ENCODE results near the gene TRDN. TPM values are rescaled to one million over a fixed set of nuclear protein-coding genes. Genes with fewer than 3 reads are reported as not detected.

Gene TRDN
- total and polyA plus RNA-seq, 9 donors = under 0.01 to 7.8 (median 1.3) TPM; not detected in 1

DNA sequence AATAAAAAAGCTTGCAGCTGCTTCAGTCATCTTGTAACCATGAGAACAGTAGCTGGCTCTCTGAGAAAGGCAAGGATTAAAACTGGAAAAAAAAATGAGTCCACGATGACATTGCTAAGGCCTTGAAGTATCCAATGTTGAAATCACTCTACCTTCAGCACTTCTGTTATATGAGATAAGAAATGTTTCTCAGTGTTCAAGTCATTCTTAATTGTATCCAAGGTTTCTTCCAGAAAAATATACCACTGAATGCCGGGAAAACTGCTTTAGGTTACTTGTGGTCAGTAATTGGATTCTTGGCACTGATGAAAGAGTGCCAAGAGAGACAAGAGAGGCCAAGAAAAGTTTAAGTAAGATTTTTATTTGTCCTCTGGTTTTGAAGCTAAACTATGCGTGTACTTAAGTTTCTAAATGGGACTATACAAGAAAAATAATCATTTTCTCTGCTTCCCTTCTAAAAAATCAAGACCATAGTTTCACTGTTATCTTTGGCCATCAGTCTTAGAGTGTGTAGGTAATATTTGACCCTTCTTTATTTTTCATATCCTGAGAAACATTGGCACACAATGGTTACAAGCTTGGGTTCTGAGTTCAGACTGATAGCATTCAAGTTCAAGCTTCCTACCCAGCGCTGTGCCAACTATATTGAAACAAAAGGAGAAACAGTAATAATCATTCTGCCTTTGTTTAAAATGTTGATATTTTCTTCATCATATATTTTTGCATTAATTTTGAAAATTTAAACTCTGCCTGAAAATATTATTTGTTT is 84.6 kb downstream of the TRDN start:
- no peak for TF ChIP-seq POLR2A (IDR thresholded peaks at IDR 0.05)
- TF ChIP-seq EP300 (IDR thresholded peaks at IDR 0.05) = no peak
- TF ChIP-seq CTCF (IDR thresholded peaks at IDR 0.05) = no peak
- Histone ChIP-seq H3K27me3 (no peaks in the 10 kb centered on the region), H3K27ac (no peak overlapping the region), H3K4me1 (ENCODE audit: insufficient read depth) (no peaks in the 10 kb centered on the region), H3K4me3 (no peak overlapping the region), H3K36me3 (no peaks in the 10 kb centered on the region), H3K9me3 (no peaks in the 10 kb centered on the region)
- intact Hi-C loops (cut with DNase I) = no loop called here
- DNase-seq = no peak
- WGBS, 3 donors = 32 to 46% (median 43%) methylated on average over 4 of the region's 4 CpGs

DNA sequence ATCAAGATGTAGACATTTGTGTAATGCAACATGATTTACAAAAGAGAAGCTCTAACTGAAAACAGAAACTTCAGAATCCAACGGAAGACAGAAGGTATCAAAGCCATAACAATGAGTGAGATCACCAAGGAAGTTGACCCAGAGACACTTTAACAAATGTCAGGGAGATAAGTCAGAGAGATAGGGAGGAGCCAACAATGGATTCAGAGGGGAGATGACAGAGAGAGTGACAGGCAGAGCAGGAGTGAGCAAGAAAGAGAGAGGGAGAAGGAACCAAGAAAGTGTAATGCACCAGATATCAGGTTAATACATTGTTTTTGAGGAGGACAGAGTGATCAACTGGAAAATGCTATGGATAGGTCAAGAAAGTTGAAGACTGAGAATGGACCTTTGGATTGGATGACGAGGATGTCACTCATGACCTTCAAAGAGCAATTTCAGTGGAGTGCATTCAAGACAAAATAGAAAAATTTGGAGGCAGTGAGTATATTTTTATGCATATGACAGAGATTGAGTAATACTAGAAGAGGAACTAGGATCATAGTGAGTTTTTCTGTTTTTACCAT is 86.6 kb downstream of the TRDN start:
- H3K4me1 ChIP-seq (ENCODE audit: insufficient read depth) = no peaks in the 10 kb centered on the region
- H3K27me3 ChIP-seq = no peaks in the 10 kb centered on the region
- 72 to 78% (median 77%) methylated on average over 2 of the region's 2 CpGs for WGBS, 3 donors
- no peaks in the 10 kb centered on the region for H3K36me3 ChIP-seq
- H3K27ac ChIP-seq = no peak overlapping the region
- H3K4me3 ChIP-seq = no peak overlapping the region
- no peaks in the 10 kb centered on the region for H3K9me3 ChIP-seq
- TF ChIP-seq POLR2A (IDR thresholded peaks at IDR 0.05) = no peak
- DNase-seq = no peak
- intact Hi-C loops (cut with DNase I) = no loop called here

GRCh38 chr6:123549476-123549875 is 87.3 kb downstream of the TRDN start:
- no peak for DNase-seq
- intact Hi-C loops (cut with DNase I) = no loop called here
- no peaks in the 10 kb centered on the region for H3K9me3 ChIP-seq

GRCh38 chr6:123547216-123547978 is 89.4 kb downstream of the TRDN start:
- intact Hi-C loops (cut with DNase I) = no loop called here
- H3K9me3 ChIP-seq = no peaks in the 10 kb centered on the region
- H3K27ac ChIP-seq = no peak overlapping the region
- no peaks in the 10 kb centered on the region for H3K27me3 ChIP-seq
- no peak for DNase-seq
- no peaks in the 10 kb centered on the region for H3K4me1 ChIP-seq (ENCODE audit: insufficient read depth)
- H3K4me3 ChIP-seq = no peak overlapping the region
- TF ChIP-seq CTCF (IDR thresholded peaks at IDR 0.05) (no peak), POLR2A (IDR thresholded peaks at IDR 0.05) (no peak), EP300 (IDR thresholded peaks at IDR 0.05) (no peak)
- no peaks in the 10 kb centered on the region for H3K36me3 ChIP-seq

More at GRCh38 chr6:123549476-123549875, 87.3 kb downstream of the TRDN start:
- Histone ChIP-seq H3K36me3 (no peaks in the 10 kb centered on the region), H3K4me1 (ENCODE audit: insufficient read depth) (no peaks in the 10 kb centered on the region), H3K27me3 (no peaks in the 10 kb centered on the region), H3K4me3 (no peak overlapping the region), H3K27ac (no peak overlapping the region)
- TF ChIP-seq POLR2A (IDR thresholded peaks at IDR 0.05) = no peak
- TF ChIP-seq CTCF (IDR thresholded peaks at IDR 0.05) = no peak
- TF ChIP-seq EP300 (IDR thresholded peaks at IDR 0.05) = no peak

Measured in ovary (tissue), 9 donors.